Type B pancreatic cell (in vitro differentiated cells): Measurements from ENCODE around the gene DLGAP4. TPM values are rescaled to one million over a fixed set of nuclear protein-coding genes. Genes with fewer than 3 reads are reported as not detected.

Experiments
- DNase-seq: peaks from one replicate; pipeline ENCODE4 v3.0.0; 2021; ENCODE audit warnings: mixed read lengths; ENCODE audit not compliant: unreplicated experiment; ENCODE audit errors: extremely low spot score
- H3K27ac Mint-ChIP-seq: 2 replicates; pipeline ENCODE4 v1.8.0; 2021; ENCODE audit warnings: mild to moderate bottlenecking, mixed read lengths
- H3K27me3 Mint-ChIP-seq: 2 replicates; pipeline ENCODE4 v1.8.0; 2021; ENCODE audit warnings: mixed read lengths
- H3K36me3 Mint-ChIP-seq: 2 replicates; pipeline ENCODE4 v1.8.0; 2021; ENCODE audit warnings: mixed read lengths
- H3K4me1 Mint-ChIP-seq: one replicate; pipeline ENCODE4 v1.8.0; 2021; ENCODE audit warnings: mixed read lengths; ENCODE audit not compliant: unreplicated experiment
- H3K4me3 Mint-ChIP-seq: 2 replicates; pipeline ENCODE4 v1.8.0; 2021; ENCODE audit warnings: mild to moderate bottlenecking, mixed read lengths
- H3K9me3 Mint-ChIP-seq: 2 replicates; pipeline ENCODE4 v1.8.0; 2021; ENCODE audit warnings: mixed read lengths
- total RNA-seq: library from RNA; stranded (reverse); gene quantifications from 2 replicates; pipeline ENCODE4 v1.2.1, GENCODE V29; 2021; ENCODE audit warnings: low replicate concordance
- TF ChIP-seq, protein P1 (sequence below): fragments of 200-600 bp; sonication (generic); conservative IDR thresholded peaks from 2 replicates; pipeline ENCODE4 v1.5.0; 2021; ENCODE audit warnings: antibody characterized with exemption, mild to moderate bottlenecking

The DLGAP4 gene
- total RNA-seq, 1 donor from 2014 or later: 78.0 TPM

DNA sequence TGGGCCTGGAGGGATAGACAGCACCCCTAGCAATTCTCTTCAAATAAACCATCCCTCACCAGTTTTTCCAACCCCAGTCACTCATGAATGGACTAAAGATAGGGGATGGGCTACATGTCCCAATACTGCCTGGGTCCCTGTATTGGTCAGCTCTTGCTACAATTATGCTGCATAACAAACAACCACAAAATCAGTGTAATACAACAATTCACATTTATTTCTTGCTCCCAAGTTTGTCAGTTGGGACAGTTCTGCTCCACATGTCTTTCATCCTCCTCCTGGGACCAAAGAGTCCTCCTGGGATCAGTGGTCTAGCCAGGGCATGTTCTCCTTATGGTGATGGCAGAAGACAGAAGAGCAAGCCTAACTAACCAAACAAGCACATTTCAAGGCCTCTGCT is 143.5 kb downstream of the DLGAP4 start:
- Mint-ChIP-seq H3K27me3 (no peaks in the 10 kb centered on the region), H3K4me3 (no peak overlapping the region), H3K27ac (no peak overlapping the region), H3K9me3 (no peaks in the 10 kb centered on the region), H3K4me1 (peaks cover 4% of the 10 kb centered on the region), H3K36me3 (no peaks in the 10 kb centered on the region)
- TF ChIP-seq, protein P1, sequence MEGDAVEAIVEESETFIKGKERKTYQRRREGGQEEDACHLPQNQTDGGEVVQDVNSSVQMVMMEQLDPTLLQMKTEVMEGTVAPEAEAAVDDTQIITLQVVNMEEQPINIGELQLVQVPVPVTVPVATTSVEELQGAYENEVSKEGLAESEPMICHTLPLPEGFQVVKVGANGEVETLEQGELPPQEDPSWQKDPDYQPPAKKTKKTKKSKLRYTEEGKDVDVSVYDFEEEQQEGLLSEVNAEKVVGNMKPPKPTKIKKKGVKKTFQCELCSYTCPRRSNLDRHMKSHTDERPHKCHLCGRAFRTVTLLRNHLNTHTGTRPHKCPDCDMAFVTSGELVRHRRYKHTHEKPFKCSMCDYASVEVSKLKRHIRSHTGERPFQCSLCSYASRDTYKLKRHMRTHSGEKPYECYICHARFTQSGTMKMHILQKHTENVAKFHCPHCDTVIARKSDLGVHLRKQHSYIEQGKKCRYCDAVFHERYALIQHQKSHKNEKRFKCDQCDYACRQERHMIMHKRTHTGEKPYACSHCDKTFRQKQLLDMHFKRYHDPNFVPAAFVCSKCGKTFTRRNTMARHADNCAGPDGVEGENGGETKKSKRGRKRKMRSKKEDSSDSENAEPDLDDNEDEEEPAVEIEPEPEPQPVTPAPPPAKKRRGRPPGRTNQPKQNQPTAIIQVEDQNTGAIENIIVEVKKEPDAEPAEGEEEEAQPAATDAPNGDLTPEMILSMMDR: no peak
- no peak for DNase-seq

DNA sequence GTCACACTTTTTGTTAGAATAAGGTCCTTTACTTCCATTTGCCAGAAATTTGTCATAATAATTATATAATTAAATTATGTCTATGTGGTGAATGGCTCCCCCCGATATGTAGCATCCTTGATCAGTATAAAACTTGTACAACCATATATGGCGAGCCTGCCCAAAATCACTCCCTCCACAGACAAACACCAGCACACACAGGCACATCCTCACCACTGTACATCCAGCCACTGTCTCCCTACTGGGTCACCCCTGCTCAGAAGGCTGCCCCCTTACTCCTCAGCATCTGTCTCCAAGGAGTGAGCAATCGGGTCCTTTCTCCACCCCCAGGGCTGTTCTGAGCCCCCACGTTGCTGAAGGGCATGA is 148.2 kb downstream of the DLGAP4 start:
- H3K27me3 Mint-ChIP-seq: no peaks in the 10 kb centered on the region
- TF ChIP-seq, protein P1: no peak
- H3K4me1 Mint-ChIP-seq: peaks cover 15% of the 10 kb centered on the region
- no peak for DNase-seq
- H3K4me3 Mint-ChIP-seq: no peak overlapping the region
- H3K27ac Mint-ChIP-seq: peak overlapping the region; percentile 34
- H3K36me3 Mint-ChIP-seq: no peaks in the 10 kb centered on the region
- H3K9me3 Mint-ChIP-seq: no peaks in the 10 kb centered on the region

DNA sequence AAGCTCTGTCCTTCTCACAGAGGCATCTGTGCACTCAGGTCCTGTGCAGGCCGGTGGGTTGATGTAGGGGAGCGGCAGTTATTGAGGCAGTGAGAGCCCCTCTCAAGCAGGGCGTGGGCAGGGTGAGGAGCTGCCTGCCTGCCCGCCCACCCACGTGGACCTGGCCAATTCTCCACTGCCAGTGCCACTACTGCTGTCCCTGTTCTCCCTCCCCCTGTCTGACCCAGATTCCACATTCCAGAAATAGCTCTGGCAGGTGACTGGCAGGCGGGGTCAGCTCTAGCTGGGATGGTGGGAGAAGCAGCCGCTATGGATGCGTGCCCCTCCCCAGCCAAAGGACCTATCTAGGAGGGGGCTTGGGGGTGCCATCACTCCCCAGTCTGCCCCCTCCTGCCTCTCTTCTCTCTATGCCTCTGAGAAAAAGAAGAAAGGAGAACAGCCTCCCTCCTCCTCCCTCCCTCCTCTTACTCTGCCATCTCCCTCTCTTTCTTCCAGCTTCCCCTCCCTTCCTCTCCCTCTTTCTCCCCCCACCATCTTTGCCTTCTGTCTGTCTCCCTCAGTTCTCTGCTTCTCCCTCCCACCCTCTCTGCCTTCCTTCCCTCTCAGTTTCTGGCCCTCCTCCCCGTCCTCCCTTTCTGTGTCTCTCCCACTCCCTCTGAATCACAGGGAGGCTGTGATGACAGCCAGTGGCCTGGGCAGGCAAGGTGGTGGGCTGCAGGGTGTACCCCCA is 148.7 kb downstream of the DLGAP4 start:
- TF ChIP-seq, protein P1: no peak
- Mint-ChIP-seq H3K4me1 (peaks cover 15% of the 10 kb centered on the region), H3K9me3 (no peaks in the 10 kb centered on the region), H3K4me3 (no peak overlapping the region), H3K27me3 (no peaks in the 10 kb centered on the region), H3K27ac (peak overlapping the region; percentile 34), H3K36me3 (no peaks in the 10 kb centered on the region)
- no peak for DNase-seq

DNA sequence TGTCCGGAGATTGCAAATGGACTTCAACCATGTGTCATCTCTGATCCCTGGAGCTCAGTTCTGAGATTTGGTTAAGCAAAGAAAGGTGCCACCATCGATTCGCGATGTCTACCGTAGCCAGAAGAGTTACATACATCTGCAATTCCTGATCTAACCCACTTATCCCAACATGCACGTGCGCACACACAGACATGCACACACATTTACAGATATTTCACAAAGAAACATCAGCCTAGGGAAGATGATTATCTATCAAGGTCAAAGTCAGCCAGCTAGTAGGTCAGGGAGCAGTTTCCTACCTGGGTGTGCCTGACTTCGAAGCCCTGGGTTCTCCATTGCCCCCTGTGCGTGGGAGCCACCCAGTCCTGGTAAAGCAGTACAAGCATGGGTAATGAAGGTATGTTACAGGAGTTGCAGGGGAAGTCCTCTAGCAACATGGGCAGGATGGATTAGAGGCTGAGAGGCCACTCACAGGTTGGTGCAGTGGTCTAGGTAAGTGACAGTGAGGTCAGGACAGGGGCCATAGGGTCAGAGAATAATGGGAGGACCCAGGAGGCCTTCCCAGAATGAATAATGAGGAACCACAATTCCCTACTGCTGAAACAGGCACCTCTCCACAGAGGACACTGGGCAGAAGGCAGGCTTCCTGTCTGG is 150.0 kb downstream of the DLGAP4 start:
- Mint-ChIP-seq H3K4me3 (no peak overlapping the region), H3K27me3 (no peaks in the 10 kb centered on the region), H3K4me1 (peaks cover 19% of the 10 kb centered on the region), H3K36me3 (no peaks in the 10 kb centered on the region), H3K9me3 (no peaks in the 10 kb centered on the region), H3K27ac (no peak overlapping the region)
- TF ChIP-seq, protein P1: no peak
- no peak for DNase-seq

DNA sequence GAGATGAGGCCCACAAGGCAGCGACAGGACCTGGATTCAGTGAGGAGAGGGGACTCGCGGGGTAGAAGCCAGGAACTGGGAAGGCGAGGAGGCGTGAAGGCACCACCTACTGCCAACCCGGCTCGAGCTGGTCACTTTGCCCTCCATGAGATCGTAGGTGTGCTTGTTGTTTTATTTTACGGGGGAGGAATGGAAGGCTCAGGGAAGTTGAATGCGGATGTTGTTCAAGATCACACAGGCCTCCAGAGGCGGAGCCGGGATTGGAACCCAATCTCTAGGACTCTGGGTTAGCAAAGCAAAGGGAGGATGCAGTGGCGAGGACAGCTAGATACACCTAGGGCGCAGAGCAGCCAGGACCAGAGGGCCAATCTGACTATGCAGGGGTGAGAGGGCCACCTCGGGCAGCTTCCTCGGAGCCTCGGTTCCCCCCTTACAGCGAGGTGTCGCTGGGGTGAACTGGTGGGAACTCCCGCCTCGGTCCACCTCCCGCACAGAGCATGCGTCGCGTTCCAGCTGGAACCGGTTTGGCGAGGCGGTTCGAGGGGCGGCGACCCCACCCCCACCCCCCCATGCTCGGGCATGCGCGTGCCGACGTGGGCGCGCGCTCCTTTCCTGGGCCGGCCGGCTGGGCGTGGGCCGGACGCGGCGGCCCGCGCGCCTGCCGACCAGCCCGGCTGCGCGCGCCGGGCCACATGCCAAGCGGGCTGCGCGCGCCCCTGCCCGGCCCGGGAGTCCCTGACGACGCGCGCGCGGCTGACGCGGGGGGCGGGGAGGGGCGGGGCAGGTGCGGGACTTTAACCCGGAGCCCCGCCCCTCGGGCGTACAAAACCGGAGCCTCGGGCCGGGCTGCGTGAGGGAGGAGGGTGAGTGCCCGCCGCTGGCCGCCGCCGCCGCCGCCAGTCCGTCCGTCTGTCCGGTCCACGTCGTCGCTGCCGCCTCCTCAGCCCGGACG is 154.8 kb downstream of the DLGAP4 start:
- H3K4me3 Mint-ChIP-seq: peak overlapping the region; percentile 84

More for the DNA sequence above, 154.8 kb downstream of the DLGAP4 start:
- TF ChIP-seq, protein P1: no peak
- peaks cover 24% of the 10 kb centered on the region for H3K4me1 Mint-ChIP-seq
- peak overlapping the region; percentile 83 for H3K27ac Mint-ChIP-seq
- no peaks in the 10 kb centered on the region for H3K9me3 Mint-ChIP-seq
- peak; percentile 92 for DNase-seq
- no peaks in the 10 kb centered on the region for H3K27me3 Mint-ChIP-seq
- H3K36me3 Mint-ChIP-seq: no peaks in the 10 kb centered on the region
